GM21723 (cell line): ENCODE results near the gene ATP9B.
"Not testable (repeated sequence)": the region's sequence is repeated elsewhere in the genome, so short reads cannot be mapped to it uniquely, and the experiment has no call there.

Experiments used
- ATAC-seq: cut with Tn5 transposase; IDR thresholded peaks from one replicate; pipeline ENCODE4 v1.9.1; 2021; ENCODE audit warnings: mild to moderate bottlenecking, moderate library complexity; ENCODE audit not compliant: unreplicated experiment

The ATP9B gene

DNA sequence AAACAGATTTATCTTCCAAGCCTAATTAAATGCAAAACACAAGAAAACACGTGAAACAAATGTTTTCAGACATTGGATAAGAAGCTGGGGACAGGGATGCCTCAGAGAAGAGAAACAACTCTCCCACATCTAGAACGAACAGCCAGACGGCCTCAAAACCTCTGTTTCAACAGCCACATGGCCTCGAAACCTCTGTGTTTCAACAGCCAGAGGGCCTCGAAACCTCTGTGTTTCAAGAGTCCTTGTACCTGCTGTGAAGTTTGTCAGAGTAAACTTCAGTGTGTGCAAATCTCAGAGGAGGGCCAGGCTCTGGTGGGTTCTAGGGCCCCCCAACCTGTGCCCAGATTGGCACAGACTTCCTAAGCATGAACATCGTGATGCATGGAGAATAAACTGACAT lies 283.2 kb downstream of the ATP9B start:
- ATAC-seq, result no peak

DNA sequence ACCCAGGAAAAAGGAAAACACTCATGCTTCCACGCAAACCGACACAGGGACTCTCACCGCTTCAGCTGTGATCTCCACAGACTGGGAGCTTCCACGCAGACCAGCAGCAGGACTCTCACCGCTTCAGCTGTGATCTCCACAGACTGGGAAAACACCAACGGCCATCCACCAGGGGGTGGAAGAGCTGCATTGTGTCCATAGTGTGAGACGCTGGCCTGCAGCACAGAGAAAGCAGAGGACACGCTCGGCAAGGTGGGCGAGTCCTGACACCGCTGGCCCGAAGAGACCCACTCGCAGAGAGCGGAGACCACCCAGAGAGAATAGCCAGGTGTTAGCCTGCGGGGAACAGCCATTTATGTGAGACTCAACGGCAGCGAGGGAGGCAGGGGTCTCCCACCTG lies 284.1 kb downstream of the ATP9B start:
- no peak for ATAC-seq

DNA sequence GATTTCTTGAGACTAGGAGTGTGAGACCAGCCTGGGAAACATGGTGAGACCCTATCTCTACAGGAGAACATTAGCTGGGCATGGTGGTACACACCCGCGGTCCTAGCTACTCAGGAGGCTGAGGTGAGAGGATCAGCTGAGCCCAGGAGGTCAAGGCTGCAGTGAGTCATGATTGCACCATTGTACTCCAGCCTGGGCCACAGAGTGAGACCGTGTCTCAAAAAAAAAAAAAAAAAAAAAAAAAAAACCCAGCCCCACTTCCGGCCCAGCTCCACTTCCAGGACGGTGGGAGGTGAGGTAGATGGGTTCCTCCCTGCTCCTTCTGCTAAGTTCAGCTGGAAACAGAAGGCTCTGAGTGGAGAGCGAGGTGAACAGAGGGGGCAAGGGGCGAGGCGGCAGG lies 285.2 kb downstream of the ATP9B start:
- no peak for ATAC-seq

DNA sequence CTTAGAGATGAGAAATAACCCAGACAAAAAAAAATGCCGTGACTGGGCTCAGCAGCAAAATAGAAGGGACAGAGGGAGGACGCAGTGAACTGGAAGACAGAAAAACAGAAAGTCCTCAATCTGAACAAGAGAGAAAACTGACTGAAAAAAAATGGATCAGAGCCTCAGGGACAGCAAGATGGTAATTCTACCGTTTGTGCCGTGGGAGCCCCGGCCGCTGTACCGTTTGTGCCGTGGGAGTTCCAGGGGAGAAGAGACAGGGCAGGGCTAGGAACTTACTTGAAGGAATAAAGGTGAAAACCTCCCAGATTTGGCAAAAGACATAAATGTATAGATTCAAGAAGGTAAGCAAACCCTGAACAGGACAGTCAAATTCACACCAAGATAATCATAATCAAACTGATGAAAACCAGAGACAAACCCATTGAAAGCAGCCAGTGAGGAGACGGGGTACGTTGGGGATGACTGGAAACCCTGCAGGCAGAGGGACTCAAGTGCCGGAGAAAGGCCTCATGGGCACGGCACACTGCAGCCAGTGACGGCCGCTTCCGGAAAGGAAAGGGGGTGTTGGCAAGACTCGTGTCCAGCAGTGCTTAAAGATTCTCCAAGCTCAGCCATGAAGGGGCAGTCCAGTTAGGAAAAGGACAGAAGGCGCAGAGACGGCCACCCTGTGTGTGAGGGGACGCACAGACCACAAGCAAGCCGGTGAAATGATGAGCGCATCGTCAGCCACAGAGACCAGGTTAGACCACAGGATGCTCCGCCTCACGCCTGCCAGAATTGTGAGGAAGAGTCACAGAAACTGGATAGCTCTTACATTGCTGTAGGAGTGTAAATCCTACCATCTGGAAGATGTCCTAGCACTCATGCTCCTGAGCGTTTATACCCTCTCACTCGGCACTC lies 286.5 kb downstream of the ATP9B start:
- peak; percentile 40 for ATAC-seq

DNA sequence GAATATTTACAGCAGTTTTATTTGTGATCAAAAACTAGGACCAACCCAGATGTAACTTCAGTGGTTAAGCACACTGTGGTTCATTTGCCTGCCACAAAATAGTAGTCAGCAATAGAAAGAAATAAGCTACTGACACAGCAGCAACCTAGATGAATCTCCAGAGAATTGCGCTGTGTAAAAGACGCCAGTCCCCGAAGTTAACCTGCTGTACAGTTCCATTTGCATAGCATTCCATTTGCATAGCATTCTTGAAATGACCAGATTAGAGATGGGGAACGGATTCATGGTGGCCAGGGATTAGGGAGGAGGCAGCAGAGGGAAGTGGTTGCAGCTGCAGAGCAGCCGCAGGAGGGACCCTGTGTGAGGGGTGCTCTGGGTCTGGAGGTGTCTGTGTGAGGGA lies 287.2 kb downstream of the ATP9B start:
- ATAC-seq, result peak; percentile 91

DNA sequence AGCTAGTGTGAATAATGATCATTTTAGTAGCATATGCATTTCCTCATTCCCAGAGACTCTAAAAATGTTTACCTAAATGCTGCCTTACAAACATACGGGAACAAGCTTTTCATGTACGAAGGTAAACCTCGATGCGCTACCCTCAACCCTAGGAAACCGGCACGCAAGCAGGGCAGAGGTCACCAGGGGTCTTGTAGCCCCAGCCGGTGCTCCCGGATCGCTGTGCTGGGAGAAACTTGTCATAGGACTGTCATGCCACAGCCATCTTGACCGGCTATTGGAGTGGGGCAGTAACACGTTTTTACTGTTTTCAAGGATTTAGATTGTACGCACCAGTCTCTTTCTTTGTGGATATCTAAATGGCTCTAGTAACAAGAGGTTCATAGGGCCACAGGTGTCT lies 291.7 kb downstream of the ATP9B start:
- no peak for ATAC-seq

DNA sequence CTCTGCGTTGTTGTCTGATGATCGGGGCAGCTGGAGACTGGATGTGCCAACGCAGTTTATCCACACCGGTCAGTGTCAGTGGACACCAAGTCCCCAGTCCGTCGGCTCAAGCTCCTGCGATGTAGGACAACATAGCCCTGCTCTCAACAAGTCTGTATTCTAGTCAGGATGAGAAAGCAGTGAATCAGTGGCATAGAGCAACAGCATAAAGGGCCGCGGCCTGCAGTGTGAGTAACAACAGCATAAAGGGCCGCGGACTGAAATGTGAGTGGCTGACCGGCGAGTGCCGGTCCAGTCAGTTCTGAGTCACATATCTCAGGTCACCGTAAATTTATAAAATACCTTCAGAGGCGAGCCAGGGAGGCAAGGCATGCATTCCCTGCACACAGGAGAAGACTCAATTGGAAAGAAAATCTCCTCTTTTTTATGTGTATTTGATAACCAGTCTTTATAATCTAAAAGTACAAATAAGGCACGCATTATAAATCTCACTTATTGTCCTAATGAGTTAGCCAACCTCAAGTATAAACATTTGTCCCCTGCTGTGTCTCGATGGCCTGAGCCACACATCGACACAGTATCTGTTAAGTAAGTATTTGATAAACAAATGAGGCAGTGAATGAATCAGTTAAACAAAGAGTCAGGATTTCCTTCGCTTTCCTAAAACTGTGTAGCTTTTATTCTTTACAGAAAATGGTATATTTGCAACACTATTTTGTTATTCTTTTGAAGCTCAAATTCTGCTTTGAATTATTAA lies 292.8 kb downstream of the ATP9B start:
- no peak for ATAC-seq

DNA sequence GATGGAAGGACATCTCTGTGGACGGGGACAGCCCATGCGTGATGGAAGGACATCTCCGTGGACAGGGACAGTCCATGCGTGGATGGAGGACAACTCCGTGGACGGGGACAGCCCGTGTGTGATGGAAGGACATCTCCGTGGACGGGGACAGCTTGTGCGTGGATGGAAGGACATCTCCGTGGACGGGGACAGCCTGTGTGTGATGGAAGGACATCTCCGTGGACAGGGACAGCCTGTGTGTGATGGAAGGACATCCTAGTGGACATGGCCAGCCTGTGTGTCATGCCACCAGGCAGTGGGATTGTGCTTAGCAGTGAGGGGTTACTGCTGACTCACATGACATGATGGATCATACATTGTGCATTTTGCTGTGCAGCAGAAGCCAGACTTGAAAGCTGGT lies 296.5 kb downstream of the ATP9B start:
- no peak for ATAC-seq

DNA sequence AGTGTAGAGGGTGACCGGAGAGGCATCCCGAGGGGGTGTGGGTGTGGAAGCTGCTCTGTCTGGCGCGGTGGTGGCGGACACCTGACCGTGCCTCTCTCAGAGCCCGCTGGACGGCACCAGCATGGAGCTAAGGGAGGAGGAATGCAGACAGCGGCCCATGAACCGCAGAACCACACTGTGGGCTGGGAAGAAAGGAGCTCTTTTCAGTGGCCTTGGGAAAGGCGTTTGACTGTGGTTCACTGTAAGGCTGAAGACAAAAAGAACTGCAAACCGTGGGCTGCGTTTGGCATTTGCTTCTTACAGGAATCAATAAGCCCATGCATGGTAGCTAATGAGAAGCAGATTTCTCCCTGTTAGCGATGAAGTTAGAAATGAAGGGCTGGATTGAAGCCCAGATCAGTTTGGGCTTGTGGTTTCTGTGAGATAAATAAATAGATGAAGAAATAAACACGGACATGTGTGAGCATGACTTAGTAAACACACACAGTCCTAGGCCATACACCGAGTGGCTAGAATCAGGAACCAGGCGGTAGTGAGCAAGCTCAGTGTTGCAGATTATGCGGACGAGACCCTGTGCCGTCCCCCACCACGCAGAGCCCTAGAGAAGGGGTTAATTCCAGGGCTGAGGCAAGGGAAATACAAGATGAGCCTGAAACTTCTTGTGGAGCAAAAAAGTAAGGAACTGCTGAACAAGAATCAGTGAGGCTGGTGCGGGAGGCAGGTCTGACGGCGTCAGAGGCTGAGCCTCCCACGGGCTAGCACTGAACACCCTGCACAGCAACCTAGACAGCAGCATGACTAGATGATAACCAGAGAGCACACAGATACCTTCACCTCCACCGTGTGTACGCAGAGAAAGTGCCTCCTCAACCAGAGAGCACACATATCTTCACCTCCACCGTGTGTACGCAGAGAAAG lies 297.2 kb downstream of the ATP9B start:
- ATAC-seq, result no peak

DNA sequence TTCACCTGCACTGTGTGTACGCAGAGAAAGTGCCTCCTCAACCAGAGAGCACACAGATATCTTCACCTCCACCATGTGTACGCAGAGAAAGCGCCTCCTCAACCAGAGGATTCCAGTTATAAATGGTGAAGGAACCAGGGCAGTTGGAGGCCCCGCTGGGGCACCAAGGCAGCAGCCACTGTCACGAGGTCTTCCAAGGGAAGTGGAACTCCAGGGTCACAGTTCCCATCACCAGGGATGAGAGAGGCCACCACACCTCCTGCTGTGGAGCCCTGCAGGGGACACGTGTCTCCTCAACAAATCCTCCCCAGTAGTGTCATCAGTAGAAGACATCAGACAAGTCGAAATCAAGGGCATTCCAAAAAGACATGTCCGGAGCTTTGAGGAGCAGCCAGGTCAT lies 298.3 kb downstream of the ATP9B start:
- ATAC-seq, result no peak

DNA sequence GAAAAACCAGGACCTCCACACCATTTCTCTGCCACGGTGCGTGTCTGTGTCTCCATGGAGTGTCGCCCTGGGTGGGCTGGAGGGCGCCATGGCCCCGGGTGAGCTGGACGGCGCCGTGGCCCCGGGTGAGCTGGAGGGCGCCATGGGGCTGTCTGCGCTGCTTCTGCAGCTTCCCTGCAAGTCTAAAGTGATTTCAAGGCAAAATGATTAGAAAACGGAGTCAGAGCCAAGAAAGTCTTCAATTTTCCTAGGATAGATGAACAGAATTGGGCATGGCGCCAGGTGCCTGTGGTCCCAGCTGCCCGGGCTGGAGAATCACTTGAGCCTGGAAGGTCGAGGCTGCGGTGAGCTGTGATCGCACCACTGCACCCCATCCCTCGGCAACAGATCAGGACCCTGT lies 298.8 kb downstream of the ATP9B start:
- no peak for ATAC-seq

DNA sequence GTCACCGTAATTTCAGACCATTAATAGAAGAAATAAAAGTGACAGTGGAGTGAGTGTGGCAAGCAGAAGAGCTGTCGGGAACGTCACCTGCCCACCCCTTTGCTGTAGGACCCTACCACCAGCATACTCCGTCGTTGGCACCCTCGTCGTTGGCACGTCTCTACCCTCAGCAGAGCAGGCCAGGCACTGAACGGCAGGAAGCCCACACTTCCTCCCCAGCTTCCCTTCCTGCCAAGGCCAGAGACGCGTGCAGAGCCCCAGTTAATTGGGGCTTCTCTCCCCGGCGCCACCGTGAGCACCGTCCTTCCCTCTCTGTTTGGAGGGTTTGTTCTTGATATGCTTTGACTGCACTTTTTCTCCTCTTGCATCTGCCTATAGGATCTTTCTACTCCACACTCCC lies 299.5 kb downstream of the ATP9B start:
- no peak for ATAC-seq

DNA sequence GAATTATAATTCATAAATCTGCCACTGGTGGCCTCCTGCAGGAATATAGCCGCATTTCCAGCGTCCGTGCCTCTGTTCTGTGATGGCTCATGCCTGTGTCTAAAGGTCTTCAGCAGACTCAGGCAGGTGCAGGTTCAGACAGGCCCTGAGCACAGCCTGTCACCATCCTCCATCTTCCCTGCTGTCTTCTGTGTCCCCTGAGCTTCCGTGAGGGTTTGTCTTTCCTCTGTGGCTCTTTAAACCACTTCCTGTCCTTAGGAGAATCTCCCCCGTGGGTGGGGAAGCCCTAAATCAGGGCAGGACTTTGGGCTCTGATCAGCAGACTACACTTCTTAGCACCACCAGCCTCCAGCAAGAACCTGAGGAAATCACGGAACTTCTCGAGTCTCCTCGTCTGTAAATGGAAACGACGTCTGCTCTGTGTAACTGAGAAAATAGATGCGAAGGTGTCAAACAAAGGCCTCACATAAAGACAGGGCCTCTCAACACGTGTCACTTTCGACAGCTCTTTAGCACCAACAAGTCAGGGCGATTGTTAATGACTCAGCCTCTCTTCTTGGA lies 302.4 kb downstream of the ATP9B start:
- ATAC-seq, result no peak

DNA sequence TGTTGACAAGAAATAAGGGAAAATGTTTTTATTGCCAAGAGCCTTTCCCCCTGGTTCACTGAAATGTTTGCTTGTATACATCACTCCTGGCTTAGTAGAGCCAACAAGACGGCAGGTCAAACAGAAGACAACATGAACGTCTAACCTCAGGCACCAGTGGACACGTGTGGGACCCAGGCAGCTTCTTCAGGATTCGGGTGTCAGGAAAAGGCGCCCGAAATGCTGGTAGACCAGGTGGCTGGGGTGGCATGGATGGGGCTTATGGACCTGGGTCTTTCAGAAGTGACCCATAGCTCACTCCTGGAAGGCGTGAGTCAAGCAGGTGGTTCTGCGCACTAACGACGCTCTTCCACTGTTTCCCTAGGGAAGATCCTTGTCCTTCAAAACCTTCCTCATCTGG lies 303.3 kb downstream of the ATP9B start:
- no peak for ATAC-seq

DNA sequence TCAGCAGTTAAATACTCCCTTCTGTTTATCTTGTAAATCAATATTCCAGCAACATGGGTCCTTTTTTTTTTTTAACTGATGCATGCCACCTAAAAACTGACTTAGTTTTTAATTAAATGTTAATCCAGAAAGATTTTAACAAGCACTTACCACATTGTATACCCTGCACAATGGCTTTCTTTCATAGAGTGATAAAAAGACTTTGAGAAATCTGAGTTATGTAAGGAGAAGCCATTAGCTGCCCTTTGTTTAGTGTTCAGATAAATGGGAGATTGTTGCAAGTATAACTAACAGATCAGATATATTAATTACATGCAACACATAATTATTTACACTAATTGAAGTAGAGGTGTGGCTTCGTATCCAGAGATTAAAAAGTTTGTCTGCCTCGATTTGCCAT lies 303.8 kb downstream of the ATP9B start:
- no peak for ATAC-seq

DNA sequence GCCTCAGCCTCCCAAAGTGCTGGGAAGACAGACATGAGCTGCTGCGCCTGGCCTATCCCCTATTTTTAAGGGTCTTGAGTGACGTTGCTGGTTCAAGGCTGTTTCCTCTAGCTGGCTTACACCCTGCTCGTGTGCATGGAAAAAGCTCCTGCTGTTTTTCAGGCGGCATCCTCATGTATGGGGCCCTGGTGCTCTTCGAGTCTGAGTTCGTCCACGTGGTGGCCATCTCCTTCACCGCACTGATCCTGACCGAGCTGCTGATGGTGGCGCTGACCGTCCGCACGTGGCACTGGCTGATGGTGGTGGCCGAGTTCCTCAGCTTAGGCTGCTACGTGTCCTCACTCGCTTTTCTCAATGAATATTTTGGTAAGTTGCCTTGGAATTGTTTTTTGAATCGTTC lies 304.5 kb downstream of the ATP9B start:
- no peak for ATAC-seq

DNA sequence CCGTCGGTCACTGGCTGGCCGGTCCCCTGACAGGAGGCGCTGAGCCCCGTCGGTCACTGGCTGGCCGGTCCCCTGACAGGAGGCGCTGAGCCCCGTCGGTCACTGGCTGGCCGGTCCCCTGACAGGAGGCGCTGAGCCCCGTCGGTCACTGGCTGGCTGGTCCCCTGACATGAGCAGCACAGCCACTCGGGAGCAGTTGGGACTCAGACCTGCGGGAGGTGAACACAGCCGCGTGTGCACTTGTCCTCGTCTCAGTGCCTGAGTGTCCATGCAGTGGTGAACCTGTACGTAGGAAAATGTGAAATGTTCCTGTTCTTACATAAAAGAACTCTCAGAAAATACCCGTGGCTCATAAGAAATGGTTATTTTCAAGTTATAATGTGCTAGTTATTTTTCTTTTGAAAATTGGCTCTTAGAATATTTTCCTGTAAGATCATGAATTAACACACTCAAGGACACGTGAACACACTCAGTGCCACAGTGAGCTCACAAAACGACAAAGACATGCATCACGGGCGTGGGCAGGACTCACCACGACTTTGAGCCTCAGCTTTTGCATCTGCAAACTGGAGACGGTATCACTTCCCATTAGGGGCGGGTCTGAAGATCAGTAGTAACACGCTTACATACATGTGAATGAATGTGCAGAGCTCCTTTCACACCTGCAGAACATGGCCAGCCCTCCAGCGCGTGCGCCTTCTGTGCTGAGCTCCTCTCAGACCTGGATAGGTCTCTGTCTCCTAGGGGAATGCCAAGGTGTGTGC lies 305.4 kb downstream of the ATP9B start:
- ATAC-seq, result peak; percentile 88

DNA sequence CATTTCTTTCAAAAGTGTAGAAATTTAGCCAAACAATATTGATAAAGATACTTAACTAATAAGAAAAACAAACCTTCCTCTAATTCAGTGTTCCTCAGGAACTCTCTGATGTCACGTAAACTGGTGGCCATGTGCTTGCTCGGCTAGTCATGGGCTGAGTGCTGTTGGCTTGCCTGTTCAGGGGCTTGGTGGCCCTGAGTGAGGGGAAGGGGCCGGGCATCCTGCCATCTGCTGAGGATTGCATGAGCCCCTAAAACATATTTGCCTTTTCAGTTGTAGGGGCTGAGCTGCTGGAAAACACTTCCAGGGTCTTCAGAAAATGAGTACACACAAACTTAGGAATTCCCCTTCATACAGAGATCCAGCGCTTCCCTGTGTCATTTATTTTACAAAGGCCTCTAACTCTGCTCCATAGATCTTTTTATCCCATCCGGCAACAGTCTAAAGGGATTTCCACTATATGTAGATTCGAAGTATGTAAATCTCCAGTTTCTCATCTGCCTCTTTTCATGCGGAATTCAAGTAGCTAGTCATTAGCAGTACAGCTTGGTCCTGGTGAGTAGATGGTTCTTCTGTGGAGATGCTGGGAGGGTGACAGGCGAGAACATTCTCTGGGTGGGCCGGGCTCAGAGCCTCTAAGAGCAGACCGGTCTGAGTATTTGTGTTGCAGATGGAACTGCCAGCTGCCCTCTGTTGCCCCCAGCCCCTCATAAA lies 306.4 kb downstream of the ATP9B start:
- ATAC-seq, result no peak

DNA sequence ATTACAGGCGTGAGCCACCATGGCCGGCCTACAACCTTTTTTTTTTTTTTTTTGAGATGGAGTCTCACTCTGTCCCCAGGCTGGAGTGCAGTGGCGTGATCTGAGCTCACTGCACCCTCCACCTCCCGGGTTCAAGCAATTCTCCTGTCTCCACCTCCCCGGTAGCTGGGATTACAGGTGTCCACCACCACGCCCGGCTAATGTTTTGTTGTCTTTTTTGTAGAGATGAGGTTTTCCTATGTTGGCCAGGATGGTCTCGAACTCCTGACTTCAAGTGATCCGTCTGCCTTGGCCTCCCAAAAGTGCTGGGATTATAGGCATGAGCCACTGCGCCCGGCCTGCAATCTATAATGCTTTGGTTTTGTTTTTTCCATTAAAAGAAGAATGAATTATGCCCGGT lies 307.5 kb downstream of the ATP9B start:
- ATAC-seq, result not testable (repeated sequence)
